Tibial nerve (tissue), 4 donors: ENCODE results near the gene PPP1R2.

ENCODE experiments used
- EP300 ChIP-seq, 2 donors: sonication (generic); formaldehyde crosslinking; IDR thresholded peaks; one replicate each; pipeline ENCODE4 v1.6.1; 2017; ENCODE audit warnings: antibody characterized with exemption in 2 of 2, mild to moderate bottlenecking in 1 of 2
- POLR2A ChIP-seq, 2 donors: fragments of 450-650 bp; IDR thresholded peaks; one replicate each; pipeline ENCODE4 v1.6.1; 2017; ENCODE audit warnings: antibody characterized with exemption in 2 of 2, mild to moderate bottlenecking in 2 of 2, moderate library complexity in 2 of 2
- TF ChIP-seq, protein P1 (sequence below), 5 experiments: fragments of 200-600 bp in 3 of 5; fragments of 450-650 bp in 2 of 5; sonication (generic) in 3 of 5; IDR thresholded peaks; one replicate each; pipeline ENCODE4 v1.5.1; 2016 to 2019; ENCODE audit warnings: antibody characterized with exemption in 5 of 5, mild to moderate bottlenecking in 3 of 5, moderate library complexity in 2 of 5

DNA sequence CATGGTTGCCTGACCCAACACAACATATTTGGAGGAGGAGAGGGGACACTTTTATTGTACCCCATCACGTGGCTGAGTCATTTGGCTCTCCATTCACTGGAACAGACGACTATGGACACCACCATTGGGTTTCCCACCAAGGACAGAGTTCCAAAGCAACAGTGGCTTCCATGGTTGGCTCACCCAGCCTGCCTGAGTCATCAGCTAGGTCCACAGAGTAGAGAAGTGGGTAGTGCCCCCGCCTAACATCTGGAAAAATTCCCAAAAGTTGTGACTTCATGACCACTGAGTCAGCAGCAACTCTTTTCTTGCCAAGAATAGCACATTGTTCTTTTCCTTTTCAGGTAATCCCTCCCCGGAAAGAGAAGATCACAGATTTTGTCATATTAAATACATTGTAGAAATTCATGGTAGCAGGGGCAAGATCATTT lies 3.0 kb upstream of the PPP1R2 start:
- TF ChIP-seq POLR2A (IDR thresholded peaks at IDR 0.05): no peak
- TF ChIP-seq, protein P1, sequence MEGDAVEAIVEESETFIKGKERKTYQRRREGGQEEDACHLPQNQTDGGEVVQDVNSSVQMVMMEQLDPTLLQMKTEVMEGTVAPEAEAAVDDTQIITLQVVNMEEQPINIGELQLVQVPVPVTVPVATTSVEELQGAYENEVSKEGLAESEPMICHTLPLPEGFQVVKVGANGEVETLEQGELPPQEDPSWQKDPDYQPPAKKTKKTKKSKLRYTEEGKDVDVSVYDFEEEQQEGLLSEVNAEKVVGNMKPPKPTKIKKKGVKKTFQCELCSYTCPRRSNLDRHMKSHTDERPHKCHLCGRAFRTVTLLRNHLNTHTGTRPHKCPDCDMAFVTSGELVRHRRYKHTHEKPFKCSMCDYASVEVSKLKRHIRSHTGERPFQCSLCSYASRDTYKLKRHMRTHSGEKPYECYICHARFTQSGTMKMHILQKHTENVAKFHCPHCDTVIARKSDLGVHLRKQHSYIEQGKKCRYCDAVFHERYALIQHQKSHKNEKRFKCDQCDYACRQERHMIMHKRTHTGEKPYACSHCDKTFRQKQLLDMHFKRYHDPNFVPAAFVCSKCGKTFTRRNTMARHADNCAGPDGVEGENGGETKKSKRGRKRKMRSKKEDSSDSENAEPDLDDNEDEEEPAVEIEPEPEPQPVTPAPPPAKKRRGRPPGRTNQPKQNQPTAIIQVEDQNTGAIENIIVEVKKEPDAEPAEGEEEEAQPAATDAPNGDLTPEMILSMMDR (IDR thresholded peaks at IDR 0.05): no peak
- TF ChIP-seq EP300 (IDR thresholded peaks at IDR 0.05): peak in 1 of 2 donors; percentile 34
